Stimulated activated CD8-positive, alpha-beta memory T cell treated with anti-CD3 and anti-CD28 coated beads, Interleukin-7, amount 100 ng/mL, for 24 hours (primary cell): ENCODE measurements around the gene TMEM208.

Experiments
- DNase-seq: peaks from one replicate; pipeline ENCODE4 v3.0.0-alpha.2; 2020; ENCODE audit warnings: low read depth

The TMEM208 gene

GRCh38 chr16:67237396-67238277 is 10.7 kb downstream of the TMEM208 start:
- DNase-seq: no peak

- DNase-seq: no peak
Observed at GRCh38 chr16:67238278-67238575, 11.3 kb downstream of the TMEM208 start.

GRCh38 chr16:67238806-67239470 is 12.0 kb downstream of the TMEM208 start:
- no peak for DNase-seq

- no peak for DNase-seq
Observed at GRCh38 chr16:67240506-67240905, 13.6 kb downstream of the TMEM208 start.

GRCh38 chr16:67241008-67241900 is 14.3 kb downstream of the TMEM208 start:
- DNase-seq: no peak

- no peak for DNase-seq
Observed at GRCh38 chr16:67242138-67242730, 15.3 kb downstream of the TMEM208 start.

GRCh38 chr16:67243481-67243880 is 16.6 kb downstream of the TMEM208 start:
- no peak for DNase-seq

- peak; percentile 52 for DNase-seq
Observed at GRCh38 chr16:67244387-67245185, 17.7 kb downstream of the TMEM208 start.

GRCh38 chr16:67245186-67245585 is 18.3 kb downstream of the TMEM208 start:
- no peak for DNase-seq

GRCh38 chr16:67245674-67246080 is 18.7 kb downstream of the TMEM208 start:
- DNase-seq: no peak

- DNase-seq: no peak
Observed at GRCh38 chr16:67246081-67246755, 19.3 kb downstream of the TMEM208 start.

GRCh38 chr16:67246756-67247191 is 19.8 kb downstream of the TMEM208 start:
- DNase-seq: no peak

GRCh38 chr16:67247192-67248072 is 20.5 kb downstream of the TMEM208 start, which contains the start of gene FHOD1:
Gene FHOD1 (minus strand): TSS chr16:67247481. CDS start chr16:67247410, 71 bp downstream.
- peak; percentile 97 for DNase-seq

GRCh38 chr16:67248073-67248400 is 21.1 kb downstream of the TMEM208 start:
- DNase-seq: no peak

GRCh38 chr16:67248401-67249177 is 21.7 kb downstream of the TMEM208 start, which contains the start of gene SLC9A5:
Gene SLC9A5 (plus strand): TSS chr16:67248979. CDS start chr16:67249015, 36 bp downstream.
- DNase-seq: no peak

GRCh38 chr16:67249178-67250044 is 22.5 kb downstream of the TMEM208 start:
- no peak for DNase-seq

- no peak for DNase-seq
Observed at GRCh38 chr16:67250045-67250327, 23.1 kb downstream of the TMEM208 start.
